H9 (cell line): Measurements from ENCODE around the gene EDIL3. TPM values are rescaled to one million over a fixed set of nuclear protein-coding genes. Genes with fewer than 3 reads are reported as not detected.

Experiments used
- DNase-seq: peaks from one replicate; pipeline ENCODE4 v3.0.0-alpha.2; 2017
- H2AFZ ChIP-seq: one replicate; pipeline ENCODE4 v1.6.1; 2013; ENCODE audit warnings: mild to moderate bottlenecking, low read length, control low read depth, moderate library complexity
- H2AK5ac ChIP-seq: 2 replicates; pipeline ENCODE4 v1.6.1; 2013; ENCODE audit warnings: low read length, control low read depth, mixed read lengths; ENCODE audit not compliant: insufficient read length
- H2BK120ac ChIP-seq: one replicate; pipeline ENCODE4 v1.6.1; 2013; ENCODE audit warnings: low read depth, mild to moderate bottlenecking, low read length, control low read depth, inconsistent platforms; ENCODE audit not compliant: poor library complexity, severe bottlenecking
- H2BK12ac ChIP-seq: 2 replicates; pipeline ENCODE4 v1.6.1; 2013; ENCODE audit warnings: low read length, control low read depth, mixed read lengths, low read depth; ENCODE audit not compliant: insufficient read length
- H2BK15ac ChIP-seq: 2 replicates; pipeline ENCODE4 v1.6.1; 2013; ENCODE audit warnings: low read depth, low read length, control low read depth
- H2BK20ac ChIP-seq: one replicate; pipeline ENCODE4 v1.6.1; 2013; ENCODE audit warnings: low read depth, mild to moderate bottlenecking, low read length, control low read depth, inconsistent platforms; ENCODE audit not compliant: poor library complexity, severe bottlenecking
- H2BK5ac ChIP-seq: 2 replicates; pipeline ENCODE4 v1.6.1; 2013; ENCODE audit warnings: low read length, control low read depth, mixed read lengths; ENCODE audit not compliant: insufficient read length
- H3K14ac ChIP-seq: 2 replicates; pipeline ENCODE4 v1.6.1; 2013; ENCODE audit warnings: low read length, control low read depth; ENCODE audit not compliant: insufficient read depth
- H3K18ac ChIP-seq: 2 replicates; pipeline ENCODE4 v1.6.1; 2013; ENCODE audit warnings: low read depth, mild to moderate bottlenecking, mixed read lengths, low read length, control low read depth; ENCODE audit not compliant: insufficient read length
- H3K23ac ChIP-seq: 2 replicates; pipeline ENCODE4 v1.6.1; 2013; ENCODE audit warnings: low read length, control low read depth, mixed read lengths, low read depth; ENCODE audit not compliant: insufficient read length
- H3K23me2 ChIP-seq: 2 replicates; pipeline ENCODE4 v1.6.1; 2013; ENCODE audit warnings: low read depth, mild to moderate bottlenecking, mixed read lengths, low read length, control low read depth; ENCODE audit not compliant: insufficient read length, poor library complexity, severe bottlenecking
- H3K27ac ChIP-seq: 2 replicates; pipeline ENCODE4 v1.5.1; 2013; ENCODE audit warnings: low read length, control low read depth, mixed read lengths, low read depth; ENCODE audit not compliant: insufficient read length
- H3K27me3 ChIP-seq: 2 replicates; pipeline ENCODE4 v1.6.1; 2013; ENCODE audit warnings: low read length, control low read depth, inconsistent platforms; ENCODE audit not compliant: insufficient read depth
- H3K4ac ChIP-seq: 2 replicates; pipeline ENCODE4 v1.6.1; 2013; ENCODE audit warnings: low read depth, mild to moderate bottlenecking, control low read depth, inconsistent platforms, low read length, moderate library complexity
- H3K4me1 ChIP-seq: 2 replicates; pipeline ENCODE4 v1.6.1; 2013; ENCODE audit warnings: low read length, control low read depth, inconsistent platforms; ENCODE audit not compliant: insufficient read depth
- H3K4me2 ChIP-seq: 2 replicates; pipeline ENCODE4 v1.6.1; 2013; ENCODE audit warnings: low read length, control low read depth, mixed read lengths; ENCODE audit not compliant: insufficient read length, insufficient read depth
- H3K56ac ChIP-seq: 2 replicates; pipeline ENCODE4 v1.6.1; 2013; ENCODE audit warnings: low read depth, mild to moderate bottlenecking, mixed read lengths, low read length, control low read depth; ENCODE audit not compliant: insufficient read length
- H3K79me1 ChIP-seq: 2 replicates; pipeline ENCODE4 v1.6.1; 2013; ENCODE audit warnings: low read depth, mild to moderate bottlenecking, moderate library complexity, low read length, control low read depth, inconsistent platforms; ENCODE audit not compliant: insufficient read depth, poor library complexity, severe bottlenecking
- H3K79me2 ChIP-seq: 2 replicates; pipeline ENCODE4 v1.6.1; 2013; ENCODE audit warnings: low read length, control low read depth, inconsistent platforms; ENCODE audit not compliant: insufficient read depth
- H3K9ac ChIP-seq: 2 replicates; pipeline ENCODE4 v1.6.1; 2013; ENCODE audit warnings: low read length, control low read depth, mixed read lengths; ENCODE audit not compliant: insufficient read length; ENCODE audit errors: extremely low read depth
- H3K9me3 ChIP-seq: one replicate; pipeline ENCODE4 v1.6.1; 2013; ENCODE audit warnings: low read depth, low read length, inconsistent platforms; ENCODE audit not compliant: control insufficient read depth
- H3T11ph ChIP-seq: one replicate; pipeline ENCODE4 v1.6.1; 2013; ENCODE audit warnings: mild to moderate bottlenecking, low read length, control low read depth, inconsistent platforms
- H4K20me1 ChIP-seq: one replicate; pipeline ENCODE4 v1.6.1; 2013; ENCODE audit not compliant: control insufficient read depth, insufficient read length, insufficient read depth
- H4K5ac ChIP-seq: 2 replicates; pipeline ENCODE4 v1.6.1; 2013; ENCODE audit warnings: low read depth, mild to moderate bottlenecking, mixed read lengths, low read length, control low read depth; ENCODE audit not compliant: insufficient read length
- H4K8ac ChIP-seq: replicated peaks from 2 replicates; pipeline ENCODE4 v1.6.1; 2013; ENCODE audit warnings: low read length, control low read depth, mixed read lengths, low read depth; ENCODE audit not compliant: insufficient read length
- H4K91ac ChIP-seq: 2 replicates; pipeline ENCODE4 v1.6.1; 2013; ENCODE audit warnings: low read depth, mild to moderate bottlenecking, moderate library complexity, mixed read lengths, low read length, control low read depth; ENCODE audit not compliant: insufficient read length
- H3K27ac Mint-ChIP-seq, 3 experiments: 2 replicates in 2 of 3; 3 replicates in 1 of 3; pipeline ENCODE4 v1.8.0; 2020 to 2021; ENCODE audit warnings: mixed read lengths in 3 of 3, mild to moderate bottlenecking in 1 of 3, moderate library complexity in 1 of 3
- H3K27me3 Mint-ChIP-seq: 2 replicates; pipeline ENCODE4 v1.8.0; 2021; ENCODE audit warnings: low read depth, mild to moderate bottlenecking, moderate library complexity, mixed read lengths
- H3K36me3 Mint-ChIP-seq, 3 experiments: 2 replicates in 2 of 3; 3 replicates in 1 of 3; pipeline ENCODE4 v1.8.0; 2020 to 2021; ENCODE audit warnings: low read depth in 3 of 3, mixed read lengths in 3 of 3; ENCODE audit not compliant: insufficient read depth in 1 of 3
- H3K4me1 Mint-ChIP-seq, 2 experiments: 2 replicates each; pipeline ENCODE4 v1.8.0; 2020; ENCODE audit warnings: mixed read lengths in 2 of 2
- H3K4me3 Mint-ChIP-seq, 2 experiments: 2 replicates in 1 of 2; 3 replicates in 1 of 2; pipeline ENCODE4 v1.8.0; 2020 to 2021; ENCODE audit warnings: mild to moderate bottlenecking in 2 of 2, mixed read lengths in 2 of 2, moderate library complexity in 1 of 2
- H3K9me3 Mint-ChIP-seq, 2 experiments: 2 replicates in 1 of 2; 3 replicates in 1 of 2; pipeline ENCODE4 v1.8.0; 2020; ENCODE audit warnings: mild to moderate bottlenecking in 2 of 2, mixed read lengths in 2 of 2, moderate library complexity in 1 of 2
- CTCF ChIP-seq: fragments of 200-600 bp; sonication (generic); conservative IDR thresholded peaks from 3 replicates; pipeline ENCODE4 v1.8.0; 2021; ENCODE audit warnings: antibody characterized with exemption, mild to moderate bottlenecking
- WGBS: extraction: QIAGEN DNeasy Blood & Tissue Kit; methylation state at CpG from one replicate; pipeline ENCODE4 v1.1.7; 2013; ENCODE audit warnings: missing lambda C conversion rate, low lambda C conversion rate, mixed read lengths; ENCODE audit not compliant: insufficient read length; ENCODE audit errors: extremely low coverage; 5-methylcytosine and 5-hydroxymethylcytosine counted together
- total RNA-seq: library from RNA; stranded (reverse); gene quantifications from 2 replicates; pipeline ENCODE4 v1.2.1, GENCODE V29; 2021

The EDIL3 gene
- total RNA-seq, 1 experiment from 2014 or later, result 61.9 TPM

- Histone ChIP-seq H2AFZ (no peak overlapping the region), H4K8ac (no peak overlapping the region), H3T11ph (no peak overlapping the region), H2BK120ac (no peak overlapping the region), H3K9ac (peak overlapping the region; percentile 76), H3K4ac (no peak overlapping the region), H3K79me1 (no peaks in the 10 kb centered on the region), H3K14ac (no peak overlapping the region), H4K91ac (no peak overlapping the region), H2AK5ac (no peak overlapping the region), H3K9me3 (no peaks in the 10 kb centered on the region), H3K79me2 (peaks cover 4% of the 10 kb centered on the region; the same call in 1 of the 2 replicates), H3K23ac (no peak overlapping the region), H4K20me1 (no peaks in the 10 kb centered on the region), H3K18ac (no peak overlapping the region), H2BK20ac (no peak overlapping the region), H3K4me2 (peak overlapping the region; percentile 89), H2BK15ac (no peak overlapping the region), H3K4me1 (no peaks in the 10 kb centered on the region; the same call in 1 of the 2 replicates), H2BK12ac (no peak overlapping the region), H3K23me2 (peaks cover 30% of the 10 kb centered on the region), H4K5ac (no peak overlapping the region), H3K27me3 (no peaks in the 10 kb centered on the region), H2BK5ac (no peak overlapping the region), H3K27ac (no peak overlapping the region), H3K56ac (no peak overlapping the region)
- Mint-ChIP-seq H3K36me3 (peaks cover 0 to 2% (median 0%) of the 10 kb centered on the region in 3 experiments; a peak in 2 of 7 replicates), H3K4me3 (peak overlapping the region; percentile 97), H3K4me1 (peaks cover 23 to 35% of the 10 kb centered on the region in 2 experiments), H3K9me3 (no peaks in the 10 kb centered on the region; a peak in 1 of 5 replicates), H3K27me3 (no peaks in the 10 kb centered on the region), H3K27ac (peak overlapping the region in 2 of 3 experiments; percentile 58 to 97; a peak in 5 of 7 replicates)
- no peak for TF ChIP-seq CTCF
- DNase-seq, result no peak
- WGBS, result no CpG with 5 or more reads among the region's 14 CpGs
These were observed 2.9 kb downstream of the EDIL3 start for GRCh38 chr5:84381502-84382362.
